ENCODE results near the gene AVP.

Gene AVP

DNA sequence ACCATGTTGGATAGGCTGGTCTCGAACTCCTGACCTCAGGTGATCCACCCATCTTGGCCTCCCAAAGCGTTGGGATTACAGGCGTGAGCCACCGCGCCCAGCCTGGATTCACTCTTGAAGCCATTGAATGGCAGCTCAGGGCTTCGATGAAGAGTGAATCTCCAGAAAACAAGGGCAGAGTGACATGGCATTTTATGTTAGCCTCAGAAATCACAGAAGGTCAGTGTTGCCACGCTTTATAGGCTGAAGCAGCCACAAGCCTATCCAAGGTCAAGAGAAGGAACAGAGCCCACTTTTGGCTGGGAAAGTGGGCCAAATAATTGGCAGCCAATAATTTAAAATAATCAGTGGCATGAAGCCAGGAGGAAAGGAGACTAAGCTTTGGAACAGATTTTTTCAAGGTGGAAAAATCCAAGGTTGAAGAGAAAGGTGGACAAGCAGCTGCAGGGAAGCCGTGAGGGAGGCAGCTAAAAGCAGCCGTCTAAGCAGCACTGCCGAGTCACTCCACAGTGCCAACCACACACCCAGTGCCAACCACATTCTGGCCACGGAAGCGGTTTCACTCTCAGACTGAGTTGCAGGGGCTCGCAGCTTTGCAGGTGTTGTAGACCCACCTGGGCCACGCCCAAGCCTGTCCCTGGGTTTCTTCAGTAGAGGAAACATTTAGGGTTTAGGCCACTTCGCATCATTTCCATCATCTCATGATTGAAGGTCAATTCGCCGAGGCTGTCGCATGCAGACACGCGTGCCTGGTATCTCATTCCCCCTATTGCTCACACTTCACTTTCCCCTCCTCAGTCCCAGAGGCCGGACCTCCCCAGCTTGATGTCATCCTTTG, 17.4 kb upstream of the AVP start:
- TF ChIP-seq, protein P1, sequence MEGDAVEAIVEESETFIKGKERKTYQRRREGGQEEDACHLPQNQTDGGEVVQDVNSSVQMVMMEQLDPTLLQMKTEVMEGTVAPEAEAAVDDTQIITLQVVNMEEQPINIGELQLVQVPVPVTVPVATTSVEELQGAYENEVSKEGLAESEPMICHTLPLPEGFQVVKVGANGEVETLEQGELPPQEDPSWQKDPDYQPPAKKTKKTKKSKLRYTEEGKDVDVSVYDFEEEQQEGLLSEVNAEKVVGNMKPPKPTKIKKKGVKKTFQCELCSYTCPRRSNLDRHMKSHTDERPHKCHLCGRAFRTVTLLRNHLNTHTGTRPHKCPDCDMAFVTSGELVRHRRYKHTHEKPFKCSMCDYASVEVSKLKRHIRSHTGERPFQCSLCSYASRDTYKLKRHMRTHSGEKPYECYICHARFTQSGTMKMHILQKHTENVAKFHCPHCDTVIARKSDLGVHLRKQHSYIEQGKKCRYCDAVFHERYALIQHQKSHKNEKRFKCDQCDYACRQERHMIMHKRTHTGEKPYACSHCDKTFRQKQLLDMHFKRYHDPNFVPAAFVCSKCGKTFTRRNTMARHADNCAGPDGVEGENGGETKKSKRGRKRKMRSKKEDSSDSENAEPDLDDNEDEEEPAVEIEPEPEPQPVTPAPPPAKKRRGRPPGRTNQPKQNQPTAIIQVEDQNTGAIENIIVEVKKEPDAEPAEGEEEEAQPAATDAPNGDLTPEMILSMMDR (conservative IDR thresholded peaks at IDR 0.05; ENCODE audit: low read depth, low read length), result no peak
- no peak overlapping the region for H3K4me3 ChIP-seq (ENCODE audit: low read depth, low read length)
- no peak for DNase-seq (ENCODE audit: low read depth)

- no peak overlapping the region for H3K4me3 ChIP-seq (ENCODE audit: low read depth, low read length)
- TF ChIP-seq, protein P1 (conservative IDR thresholded peaks at IDR 0.05; ENCODE audit: low read depth, low read length), result no peak
- DNase-seq (ENCODE audit: low read depth), result no peak
Observed at GRCh38 chr20:3101251-3101650, 16.7 kb upstream of the AVP start.

- TF ChIP-seq, protein P1 (conservative IDR thresholded peaks at IDR 0.05; ENCODE audit: low read depth, low read length), result no peak
- DNase-seq (ENCODE audit: low read depth), result no peak
- no peak overlapping the region for H3K4me3 ChIP-seq (ENCODE audit: low read depth, low read length)
Observed at GRCh38 chr20:3100480-3100879, 16.0 kb upstream of the AVP start.

DNA sequence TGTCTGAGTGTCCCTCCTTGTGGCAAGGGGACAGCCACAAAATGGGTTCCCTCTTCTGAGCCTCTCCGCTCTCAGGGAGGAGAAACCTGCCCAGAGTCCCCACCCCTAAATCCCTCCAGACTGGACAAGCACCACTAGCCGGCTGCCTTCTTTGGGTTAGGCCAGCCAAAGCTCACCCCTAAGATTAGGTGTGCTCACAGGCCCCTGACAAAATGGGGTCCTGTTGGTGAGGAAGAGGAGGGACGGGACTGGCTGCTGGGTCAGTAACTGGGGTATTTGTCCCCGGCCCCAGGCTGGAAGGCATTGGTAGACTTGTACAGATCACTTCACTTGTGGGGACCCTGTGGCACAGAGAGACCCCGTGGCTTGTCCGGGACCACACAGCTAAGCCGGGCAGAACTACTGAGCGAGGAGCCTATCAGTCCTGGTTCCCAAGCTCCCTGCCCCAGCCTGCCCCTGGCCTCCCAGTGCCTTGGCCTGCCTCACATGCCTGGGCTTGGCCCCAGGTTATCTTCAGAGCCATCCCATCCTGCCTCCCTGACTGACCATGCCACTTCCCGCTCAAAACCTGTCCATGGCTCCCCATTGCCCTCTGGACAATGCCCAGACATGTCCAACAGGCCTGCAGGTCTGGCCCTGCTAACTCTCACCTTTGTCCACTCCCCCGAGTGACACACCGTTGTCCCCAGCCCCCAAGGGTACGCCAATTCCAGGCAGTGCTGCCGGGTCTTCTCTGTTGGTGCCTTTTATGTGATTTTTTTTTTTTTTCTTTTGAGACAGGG, 10.5 kb upstream of the AVP start:
- DNase-seq (ENCODE audit: low read depth), result no peak
- H3K4me3 ChIP-seq (ENCODE audit: low read depth, low read length), result no peak overlapping the region
- TF ChIP-seq, protein P1 (conservative IDR thresholded peaks at IDR 0.05; ENCODE audit: low read depth, low read length), result no peak

- no peak for DNase-seq (ENCODE audit: low read depth)
- H3K4me3 ChIP-seq (ENCODE audit: low read depth, low read length), result no peak overlapping the region
- TF ChIP-seq, protein P1 (conservative IDR thresholded peaks at IDR 0.05; ENCODE audit: low read depth, low read length), result no peak
Observed at GRCh38 chr20:3093861-3094361, 9.4 kb upstream of the AVP start.

- peak overlapping the region; percentile 49 for H3K4me3 ChIP-seq (ENCODE audit: low read depth, low read length)
- TF ChIP-seq, protein P1 (conservative IDR thresholded peaks at IDR 0.05; ENCODE audit: low read depth, low read length), result no peak
- no peak for DNase-seq (ENCODE audit: low read depth)
Observed at GRCh38 chr20:3092611-3093379, 8.3 kb upstream of the AVP start.

Measured in choroid plexus epithelial cell (primary cell).